Measurements from ENCODE around the gene TARDBP.

Gene TARDBP

GRCh38 chr1:11024874-11025203 lies 12.4 kb downstream of the TARDBP start:
- no peaks in the 10 kb centered on the region for H3K4me1 ChIP-seq (ENCODE audit: control insufficient read depth, low read length)
- H3K4me3 ChIP-seq (ENCODE audit: low read length) = no peak overlapping the region
- no peak for TF ChIP-seq CTCF (IDR thresholded peaks at IDR 0.05; ENCODE audit: low read depth, low read length, poor library complexity, severe bottlenecking)
- no peak for TF ChIP-seq EZH2phosphoT487 (IDR thresholded peaks at IDR 0.05; ENCODE audit: borderline replicate concordance, low read length)
- no peaks in the 10 kb centered on the region for H3K9me3 ChIP-seq (ENCODE audit: control insufficient read depth, insufficient read depth, low read length)
- H3K4me2 ChIP-seq (ENCODE audit: low read length) = no peak overlapping the region
- H3K9me2 ChIP-seq (replicated peaks; ENCODE audit: control insufficient read depth, low read length) = no peaks in the 10 kb centered on the region
- no peak overlapping the region for H3K27ac ChIP-seq (ENCODE audit: low read depth, low read length)
- peaks cover 4% of the 10 kb centered on the region; the same call in 1 of the 2 replicates for H3K79me2 ChIP-seq (ENCODE audit: control insufficient read depth, low read length)
- no peaks in the 10 kb centered on the region for H3K27me3 ChIP-seq (ENCODE audit: control insufficient read depth, low read length)
- H4K20me1 ChIP-seq (ENCODE audit: control insufficient read depth, insufficient read depth, low read depth, low read length) = peaks cover 8% of the 10 kb centered on the region; the same call in 1 of the 2 replicates
- peaks cover 45% of the 10 kb centered on the region for H3F3A ChIP-seq (ENCODE audit: control insufficient read depth, insufficient read depth)
- H3K36me3 ChIP-seq (ENCODE audit: control insufficient read depth, low read length) = peaks cover 83% of the 10 kb centered on the region

GRCh38 chr1:11025618-11026017 lies 13.2 kb downstream of the TARDBP start:
- Histone ChIP-seq H3K27me3 (ENCODE audit: control insufficient read depth, low read length) (no peaks in the 10 kb centered on the region), H3K4me2 (ENCODE audit: low read length) (no peak overlapping the region), H3F3A (ENCODE audit: control insufficient read depth, insufficient read depth) (peaks cover 51% of the 10 kb centered on the region), H3K9me2 (replicated peaks; ENCODE audit: control insufficient read depth, low read length) (no peaks in the 10 kb centered on the region), H3K9me3 (ENCODE audit: control insufficient read depth, insufficient read depth, low read length) (no peaks in the 10 kb centered on the region), H3K27ac (ENCODE audit: low read depth, low read length) (no peak overlapping the region), H3K4me1 (ENCODE audit: control insufficient read depth, low read length) (no peaks in the 10 kb centered on the region), H3K79me2 (ENCODE audit: control insufficient read depth, low read length) (peaks cover 4% of the 10 kb centered on the region; the same call in 1 of the 2 replicates), H3K36me3 (ENCODE audit: control insufficient read depth, low read length) (peaks cover 75% of the 10 kb centered on the region), H3K4me3 (ENCODE audit: low read length) (no peak overlapping the region), H4K20me1 (ENCODE audit: control insufficient read depth, insufficient read depth, low read depth, low read length) (peaks cover 8% of the 10 kb centered on the region; the same call in 1 of the 2 replicates)
- TF ChIP-seq EZH2phosphoT487 (IDR thresholded peaks at IDR 0.05; ENCODE audit: borderline replicate concordance, low read length) (no peak), CTCF (IDR thresholded peaks at IDR 0.05; ENCODE audit: low read depth, low read length, poor library complexity, severe bottlenecking) (no peak)

- H3K79me2 ChIP-seq (ENCODE audit: control insufficient read depth, low read length) = peaks cover 4% of the 10 kb centered on the region; the same call in 1 of the 2 replicates
- peaks cover 8% of the 10 kb centered on the region; the same call in 1 of the 2 replicates for H4K20me1 ChIP-seq (ENCODE audit: control insufficient read depth, insufficient read depth, low read depth, low read length)
- H3K9me2 ChIP-seq (replicated peaks; ENCODE audit: control insufficient read depth, low read length) = no peaks in the 10 kb centered on the region
- H3K9me3 ChIP-seq (ENCODE audit: control insufficient read depth, insufficient read depth, low read length) = no peaks in the 10 kb centered on the region
- H3K4me1 ChIP-seq (ENCODE audit: control insufficient read depth, low read length) = no peaks in the 10 kb centered on the region
- no peak overlapping the region for H3K27ac ChIP-seq (ENCODE audit: low read depth, low read length)
- TF ChIP-seq EZH2phosphoT487 (IDR thresholded peaks at IDR 0.05; ENCODE audit: borderline replicate concordance, low read length) (no peak), CTCF (IDR thresholded peaks at IDR 0.05; ENCODE audit: low read depth, low read length, poor library complexity, severe bottlenecking) (no peak)
- H3K27me3 ChIP-seq (ENCODE audit: control insufficient read depth, low read length) = no peaks in the 10 kb centered on the region
- H3K4me2 ChIP-seq (ENCODE audit: low read length) = no peak overlapping the region
- H3K4me3 ChIP-seq (ENCODE audit: low read length) = no peak overlapping the region
- H3F3A ChIP-seq (ENCODE audit: control insufficient read depth, insufficient read depth) = peaks cover 51% of the 10 kb centered on the region
- peaks cover 70% of the 10 kb centered on the region for H3K36me3 ChIP-seq (ENCODE audit: control insufficient read depth, low read length)
Measured at GRCh38 chr1:11026052-11026451, 13.6 kb downstream of the TARDBP start.

Measured in DOHH2 (cell line).